Bronchial epithelial cell (primary cell): ENCODE measurements around the gene GRPR. TPM values are rescaled to one million over a fixed set of nuclear protein-coding genes. Genes with fewer than 3 reads are reported as not detected.
"Not testable (repeated sequence)": the region's sequence is repeated elsewhere in the genome, so short reads cannot be mapped to it uniquely, and the experiment has no call there.

Source experiments
- DNase-seq: peaks from one replicate; pipeline ENCODE4 v3.0.0-alpha.2; 2010; ENCODE audit warnings: low read depth
- FAIRE-seq: peaks from 2 replicates; lab custom pipeline; 2011; peaks lifted over from hg19 to GRCh38; lab: Jason Lieb, UNC
- H3K27me3 ChIP-seq: 2 replicates; pipeline ENCODE4 v1.5.1; 2011; ENCODE audit warnings: low read length; ENCODE audit not compliant: control insufficient read depth, insufficient read depth
- H3K36me3 ChIP-seq: 2 replicates; pipeline ENCODE4 v1.5.1; 2011; ENCODE audit warnings: low read length; ENCODE audit not compliant: control insufficient read depth, insufficient read depth
- H3K4me3 ChIP-seq: 2 replicates; pipeline ENCODE4 v1.5.1; 2011; ENCODE audit warnings: mild to moderate bottlenecking, low read depth, low read length, control low read depth
- CTCF ChIP-seq: IDR thresholded peaks from 2 replicates; pipeline ENCODE4 v1.5.1; 2011; ENCODE audit warnings: mild to moderate bottlenecking, moderate library complexity, low read length, control low read depth, inconsistent platforms; ENCODE audit not compliant: insufficient read depth, severe bottlenecking
- total RNA-seq: library from RNA; depleted of rRNA; stranded (reverse); fragments of >200 nt; gene quantifications from 2 replicates; pipeline ENCODE4 v1.2.1, GENCODE V29; 2014

GRPR gene
- total RNA-seq, 1 donor from 2014 or later: not detected

DNA sequence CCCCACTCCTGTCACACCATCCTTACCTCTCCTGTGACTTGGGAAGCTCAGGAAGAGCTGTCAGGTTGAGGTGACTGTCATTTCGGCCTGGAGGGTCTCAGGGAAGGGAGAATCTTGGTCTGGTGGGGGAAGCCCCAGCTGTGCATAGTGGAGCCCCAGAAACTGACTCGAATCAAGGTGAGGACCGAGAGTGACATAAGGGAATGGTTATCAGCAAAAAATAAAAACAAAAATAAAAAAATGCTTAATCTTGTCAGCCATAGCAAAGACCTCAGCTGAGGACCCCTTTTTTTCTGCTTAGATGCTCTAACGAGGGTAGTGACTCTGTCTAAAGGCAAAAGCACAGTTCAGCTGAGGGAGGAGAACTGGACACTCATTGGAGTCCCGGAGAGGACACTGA, 43.8 kb downstream of the GRPR start, which contains the start of gene MAGEB17:
TSS of gene MAGEB17 (plus strand) at position 301 of the 400 bp plus-strand sequence. CDS start 2,902 bp downstream, outside the sequence.
- TF ChIP-seq CTCF: no peak
- no peaks in the 10 kb centered on the region for H3K36me3 ChIP-seq
- no peak for DNase-seq
- H3K4me3 ChIP-seq: no peak within 1 kb of the TSS
- FAIRE-seq: no peak
- H3K27me3 ChIP-seq: no peaks in the 10 kb centered on the region

DNA sequence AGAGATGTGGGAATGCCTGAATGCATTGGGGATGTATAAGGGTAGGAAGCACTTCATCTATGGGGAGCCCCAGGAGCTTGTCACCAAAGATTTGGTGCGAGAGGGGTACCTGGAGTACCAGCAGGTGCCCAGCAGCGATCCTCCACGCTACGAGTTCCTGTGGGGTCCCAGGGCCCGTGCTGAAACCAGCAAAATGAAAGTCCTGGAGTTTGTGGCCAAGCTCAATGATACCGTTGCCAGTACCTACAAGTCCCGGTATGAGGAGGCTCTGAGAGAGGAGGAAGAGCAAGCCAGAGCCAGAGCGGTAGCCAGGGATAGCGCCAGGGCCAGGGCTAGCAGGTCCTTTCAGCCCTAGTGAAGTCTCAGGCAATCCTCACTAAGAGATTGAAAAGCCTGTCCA, 47.7 kb downstream of the GRPR start:
- no peaks in the 10 kb centered on the region for H3K36me3 ChIP-seq
- no peak for FAIRE-seq
- TF ChIP-seq CTCF: no peak
- no peak overlapping the region for H3K4me3 ChIP-seq
- no peak for DNase-seq
- H3K27me3 ChIP-seq: no peaks in the 10 kb centered on the region

DNA sequence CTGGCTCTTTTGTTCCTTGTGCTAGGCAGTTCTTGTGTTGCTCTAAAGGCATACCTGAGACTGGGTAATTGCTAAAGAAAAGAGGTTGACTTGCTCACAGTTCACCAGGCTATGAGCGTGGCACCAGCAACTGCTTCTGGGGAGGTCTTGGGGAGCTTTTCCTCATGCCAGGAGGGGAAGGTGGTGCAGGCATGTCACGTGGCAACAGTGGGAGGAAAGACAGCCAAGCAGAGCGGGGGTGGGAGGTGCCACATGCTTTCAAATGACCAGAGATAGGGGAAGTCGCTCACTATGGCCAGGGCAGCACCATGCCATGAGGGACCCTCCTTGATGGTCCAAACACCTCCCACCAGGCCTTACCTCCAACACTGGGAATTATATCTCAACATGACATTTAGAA, 48.6 kb downstream of the GRPR start:
- DNase-seq (no peak), FAIRE-seq (no peak)
- Histone ChIP-seq H3K36me3 (no peaks in the 10 kb centered on the region), H3K4me3 (no peak overlapping the region), H3K27me3 (no peaks in the 10 kb centered on the region)
- TF ChIP-seq CTCF: no peak

- FAIRE-seq (no peak), DNase-seq (no peak)
- no peaks in the 10 kb centered on the region for H3K36me3 ChIP-seq
- H3K4me3 ChIP-seq: no peak overlapping the region
- no peaks in the 10 kb centered on the region for H3K27me3 ChIP-seq
- TF ChIP-seq CTCF: no peak
These were observed 49.0 kb downstream of the GRPR start for GRCh38 chrX:16172391-16172790.

GRCh38 chrX:16175329-16176061, 52.1 kb downstream of the GRPR start:
- H3K27me3 ChIP-seq: no peaks in the 10 kb centered on the region
- H3K4me3 ChIP-seq: no peak overlapping the region
- FAIRE-seq (no peak), DNase-seq (no peak)
- H3K36me3 ChIP-seq: no peaks in the 10 kb centered on the region
- TF ChIP-seq CTCF: no peak

DNA sequence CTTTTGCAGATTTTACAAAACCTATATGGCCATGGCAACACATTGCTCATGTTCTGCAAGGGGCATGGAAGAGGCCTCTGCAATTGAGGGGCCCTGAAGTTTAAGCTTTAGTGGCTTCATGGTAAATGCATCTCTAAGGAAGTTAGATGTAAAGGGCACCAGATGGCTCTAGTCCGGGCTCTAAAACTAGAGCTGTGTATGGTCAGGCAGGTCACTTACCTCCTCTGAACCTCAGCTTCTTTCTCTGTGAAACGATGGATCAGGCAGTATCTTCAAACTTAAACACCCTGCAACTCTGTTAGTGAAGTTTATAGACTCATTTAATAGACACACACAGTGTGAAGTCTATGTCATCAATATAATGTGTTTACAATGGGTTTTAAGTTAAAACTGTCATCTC, 53.9 kb downstream of the GRPR start:
- no peak for TF ChIP-seq CTCF
- DNase-seq: no peak
- FAIRE-seq: no peak
- Histone ChIP-seq H3K27me3 (no peaks in the 10 kb centered on the region), H3K4me3 (no peak overlapping the region), H3K36me3 (no peaks in the 10 kb centered on the region)

GRCh38 chrX:16183843-16184242, 60.5 kb downstream of the GRPR start:
- not testable (repeated sequence) for H3K36me3 ChIP-seq, H3K4me3 ChIP-seq, H3K27me3 ChIP-seq, FAIRE-seq, DNase-seq
